CD14-positive monocyte (primary cell): ENCODE data around the gene TP73. TPM values are rescaled to one million over a fixed set of nuclear protein-coding genes. Genes with fewer than 3 reads are reported as not detected.

Source experiments
- DNase-seq, 3 donors: peaks; one replicate each; pipeline ENCODE4 v3.0.0-alpha.2; 2011 to 2022
- H2AFZ ChIP-seq: 2 replicates; pipeline ENCODE4 v1.6.0; 2012; ENCODE audit warnings: mild to moderate bottlenecking, low read depth, low read length, inconsistent platforms; ENCODE audit not compliant: insufficient read depth, poor library complexity, severe bottlenecking
- H3K27ac ChIP-seq, 2 donors: 1 replicate in 1 of 2; 2 replicates in 1 of 2; pipeline ENCODE4 v1.5.1; 2012 to 2013; ENCODE audit warnings: low read length in 2 of 2, control low read depth in 1 of 2, inconsistent platforms in 1 of 2, low read depth in 1 of 2, mild to moderate bottlenecking in 1 of 2
- H3K27me3 ChIP-seq, 2 donors: one replicate each; pipeline versions ENCODE4 v1.6.0 to v1.6.1; 2011 to 2013; ENCODE audit warnings: low read length in 2 of 2; ENCODE audit not compliant: control insufficient read depth in 2 of 2, insufficient read depth in 2 of 2
- H3K36me3 ChIP-seq, 2 donors: replicated peaks in 1 of 2; 1 replicate in 1 of 2; 2 replicates in 1 of 2; pipeline versions ENCODE4 v1.5.1 to v1.6.1; 2012 to 2013; ENCODE audit warnings: low read length in 2 of 2, control low read depth in 1 of 2, inconsistent platforms in 1 of 2, mild to moderate bottlenecking in 1 of 2; ENCODE audit not compliant: insufficient read depth in 2 of 2, control insufficient read depth in 1 of 2
- H3K4me1 ChIP-seq, 2 donors: 1 replicate in 1 of 2; 2 replicates in 1 of 2; pipeline versions ENCODE4 v1.5.1 to v1.6.1; 2012 to 2013; ENCODE audit warnings: low read length in 2 of 2, control low read depth in 1 of 2, inconsistent platforms in 1 of 2, mild to moderate bottlenecking in 1 of 2, moderate library complexity in 1 of 2; ENCODE audit not compliant: insufficient read depth in 2 of 2, control insufficient read depth in 1 of 2
- H3K4me2 ChIP-seq: replicated peaks from 2 replicates; pipeline ENCODE3; 2012; ENCODE audit warnings: low read length, moderate library complexity, mild to moderate bottlenecking; ENCODE audit not compliant: poor library complexity, severe bottlenecking; ENCODE audit errors: extremely low read depth
- H3K4me3 ChIP-seq, 3 experiments: fragments of 200-600 bp in 1 of 3; sonication (generic) in 1 of 3; replicated peaks in 1 of 3; 1 replicate in 2 of 3; 2 replicates in 1 of 3; pipeline ENCODE4 v1.5.1; 2011 to 2013; ENCODE audit warnings: low read length in 3 of 3, mild to moderate bottlenecking in 3 of 3, control low read depth in 2 of 3, low read depth in 2 of 3, inconsistent platforms in 1 of 3, moderate library complexity in 1 of 3
- H3K79me2 ChIP-seq: 2 replicates; pipeline ENCODE4 v1.6.0; 2012; ENCODE audit warnings: mild to moderate bottlenecking, control low read depth, inconsistent platforms, low read length, moderate library complexity; ENCODE audit not compliant: insufficient read depth
- H3K9ac ChIP-seq: 2 replicates; pipeline ENCODE4 v1.6.0; 2017; ENCODE audit warnings: low read length, mild to moderate bottlenecking; ENCODE audit not compliant: insufficient read depth, poor library complexity, severe bottlenecking
- H3K9me3 ChIP-seq, 2 donors: replicated peaks in 1 of 2; 1 replicate in 1 of 2; 2 replicates in 1 of 2; pipeline versions ENCODE4 v1.5.1 to v1.6.1; 2012 to 2013; ENCODE audit warnings: low read length in 2 of 2, control low read depth in 1 of 2; ENCODE audit not compliant: control insufficient read depth in 1 of 2, insufficient read depth in 1 of 2
- H4K20me1 ChIP-seq: 2 replicates; pipeline ENCODE4 v1.6.0; 2012; ENCODE audit warnings: mild to moderate bottlenecking, low read length, control low read depth, moderate library complexity; ENCODE audit not compliant: insufficient read depth
- H3K27ac Mint-ChIP-seq, 7 donors: one replicate each; pipeline ENCODE4 v1.8.0; 2020; ENCODE audit warnings: mild to moderate bottlenecking in 7 of 7, mixed read lengths in 7 of 7, moderate library complexity in 6 of 7, inconsistent platforms in 2 of 7
- H3K27me3 Mint-ChIP-seq, 3 donors: one replicate each; pipeline ENCODE4 v1.8.0; 2021 to 2022; ENCODE audit warnings: low read depth in 3 of 3, mild to moderate bottlenecking in 3 of 3, mixed read lengths in 3 of 3, moderate library complexity in 3 of 3, inconsistent platforms in 1 of 3
- H3K36me3 Mint-ChIP-seq, 2 donors: one replicate each; pipeline ENCODE4 v1.8.0; 2020; ENCODE audit warnings: mixed read lengths in 2 of 2, inconsistent platforms in 1 of 2, mild to moderate bottlenecking in 1 of 2
- H3K4me1 Mint-ChIP-seq: one replicate; pipeline ENCODE4 v1.8.0; 2020; ENCODE audit warnings: mild to moderate bottlenecking, mixed read lengths
- H3K4me3 Mint-ChIP-seq, 2 donors: one replicate each; pipeline ENCODE4 v1.8.0; 2020; ENCODE audit warnings: mild to moderate bottlenecking in 2 of 2, mixed read lengths in 2 of 2, moderate library complexity in 1 of 2
- H3K9me3 Mint-ChIP-seq, 7 donors: one replicate each; pipeline ENCODE4 v1.8.0; 2020 to 2022; ENCODE audit warnings: mixed read lengths in 7 of 7, mild to moderate bottlenecking in 6 of 7, moderate library complexity in 6 of 7, inconsistent platforms in 2 of 7
- WGBS: methylation state at CpG from one replicate; pipeline ENCODE4 v1.1.5; 2013; ENCODE audit warnings: missing lambda C conversion rate; ENCODE audit not compliant: insufficient coverage; 5-methylcytosine and 5-hydroxymethylcytosine counted together
- intact Hi-C, 2 donors: fragments of 100-400 bp; cut with micrococcal nuclease; formaldehyde crosslinking; loops; one replicate each; pipeline versions ENCODE4 v1.15.0 to v1.15.1; 2023
- polyA plus RNA-seq, 3 donors: library from polyadenylated mRNA; depleted of rRNA in 1 of 3; unstranded in 2 of 3; stranded (reverse) in 1 of 3; fragments of 300-500 nt in 2 of 3; fragments of >200 nt in 1 of 3; fragmentation: Illumina TruSeq in 2 of 3; gene quantifications; 1 replicate in 2 of 3; 2 replicates in 1 of 3; pipeline ENCODE4 v1.2.3, GENCODE V29; 2012 to 2021
- TF ChIP-seq, protein P1 (sequence below): fragments of 200-600 bp; IDR thresholded peaks from one replicate; pipeline ENCODE4 v1.8.0; 2022; ENCODE audit warnings: antibody characterized with exemption, mild to moderate bottlenecking

Gene TP73
- polyA plus RNA-seq, 3 donors, result 0.21 to 0.42 TPM; not detected in 1

DNA sequence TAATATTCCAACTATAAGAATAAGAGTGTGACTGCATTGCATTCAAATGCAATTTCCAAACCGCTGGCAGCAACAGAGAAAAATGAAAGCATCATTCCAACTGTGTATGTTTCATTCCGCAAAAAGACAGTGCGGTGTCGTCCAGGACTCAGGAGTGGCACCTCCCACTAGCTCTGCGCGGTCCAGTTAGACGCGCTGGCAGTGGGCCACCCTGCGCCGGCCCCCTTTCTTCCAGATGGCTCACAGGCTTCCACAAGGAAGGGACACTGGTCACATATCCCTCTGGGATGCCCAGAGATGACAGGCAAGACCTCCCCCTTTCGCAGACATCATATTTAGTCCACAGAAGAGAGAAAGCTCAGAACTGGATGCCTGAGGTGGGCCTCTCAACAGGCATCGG is 14.3 kb upstream of the TP73 start:
- Histone ChIP-seq H2AFZ (no peak overlapping the region), H3K9me3 (no peaks in the 10 kb centered on the region), H3K4me1 (no peaks in the 10 kb centered on the region), H4K20me1 (peaks cover 14% of the 10 kb centered on the region), H3K36me3 (peaks cover 82 to 99% of the 10 kb centered on the region in 2 donors), H3K4me2 (no peak overlapping the region), H3K27ac (no peak overlapping the region), H3K9ac (no peak overlapping the region), H3K79me2 (no peaks in the 10 kb centered on the region), H3K4me3 (no peak overlapping the region), H3K27me3 (no peaks in the 10 kb centered on the region)
- H3K36me3 Mint-ChIP-seq, result peaks cover 82 to 99% of the 10 kb centered on the region in 2 donors
- intact Hi-C loops, result no loop called here
- no peak overlapping the region for H3K4me3 Mint-ChIP-seq
- H3K9me3 Mint-ChIP-seq, result no peaks in the 10 kb centered on the region
- H3K27me3 Mint-ChIP-seq, result peaks cover 0 to 3% (median 0%) of the 10 kb centered on the region in 3 donors
- 96% methylated on average over 12 of the region's 12 CpGs for WGBS
- TF ChIP-seq, protein P1, sequence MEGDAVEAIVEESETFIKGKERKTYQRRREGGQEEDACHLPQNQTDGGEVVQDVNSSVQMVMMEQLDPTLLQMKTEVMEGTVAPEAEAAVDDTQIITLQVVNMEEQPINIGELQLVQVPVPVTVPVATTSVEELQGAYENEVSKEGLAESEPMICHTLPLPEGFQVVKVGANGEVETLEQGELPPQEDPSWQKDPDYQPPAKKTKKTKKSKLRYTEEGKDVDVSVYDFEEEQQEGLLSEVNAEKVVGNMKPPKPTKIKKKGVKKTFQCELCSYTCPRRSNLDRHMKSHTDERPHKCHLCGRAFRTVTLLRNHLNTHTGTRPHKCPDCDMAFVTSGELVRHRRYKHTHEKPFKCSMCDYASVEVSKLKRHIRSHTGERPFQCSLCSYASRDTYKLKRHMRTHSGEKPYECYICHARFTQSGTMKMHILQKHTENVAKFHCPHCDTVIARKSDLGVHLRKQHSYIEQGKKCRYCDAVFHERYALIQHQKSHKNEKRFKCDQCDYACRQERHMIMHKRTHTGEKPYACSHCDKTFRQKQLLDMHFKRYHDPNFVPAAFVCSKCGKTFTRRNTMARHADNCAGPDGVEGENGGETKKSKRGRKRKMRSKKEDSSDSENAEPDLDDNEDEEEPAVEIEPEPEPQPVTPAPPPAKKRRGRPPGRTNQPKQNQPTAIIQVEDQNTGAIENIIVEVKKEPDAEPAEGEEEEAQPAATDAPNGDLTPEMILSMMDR, result no peak
- no peak for DNase-seq
- H3K27ac Mint-ChIP-seq, result no peak overlapping the region
- H3K4me1 Mint-ChIP-seq, result no peaks in the 10 kb centered on the region

DNA sequence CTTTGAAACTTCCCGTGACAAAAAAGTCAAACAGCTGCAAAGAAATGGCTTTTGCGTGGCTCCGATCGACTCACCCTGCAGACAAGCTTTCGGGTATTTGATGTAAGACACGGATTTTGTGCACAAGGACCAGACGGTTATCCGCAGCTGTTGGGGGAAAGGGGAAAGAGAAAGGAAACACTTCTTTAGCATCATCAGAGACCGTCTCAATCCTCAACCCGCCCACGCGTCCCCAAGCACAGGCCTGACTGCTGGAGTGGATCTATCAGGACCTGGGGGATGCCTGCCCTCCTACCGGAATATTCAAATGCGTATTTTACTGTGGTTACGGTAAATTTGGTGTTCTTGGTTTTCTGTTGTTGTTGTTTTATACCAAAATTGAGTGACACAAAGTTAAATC is 13.6 kb upstream of the TP73 start:
- Histone ChIP-seq H4K20me1 (peaks cover 15% of the 10 kb centered on the region), H3K4me1 (no peaks in the 10 kb centered on the region), H3K36me3 (peaks cover 75 to 96% of the 10 kb centered on the region in 2 donors), H3K27me3 (no peaks in the 10 kb centered on the region), H2AFZ (no peak overlapping the region), H3K9ac (no peak overlapping the region), H3K4me2 (no peak overlapping the region), H3K9me3 (no peaks in the 10 kb centered on the region), H3K79me2 (no peaks in the 10 kb centered on the region), H3K4me3 (no peak overlapping the region), H3K27ac (no peak overlapping the region)
- Mint-ChIP-seq H3K27me3 (peaks cover 0 to 3% (median 0%) of the 10 kb centered on the region in 3 donors), H3K27ac (no peak overlapping the region), H3K4me1 (no peaks in the 10 kb centered on the region), H3K36me3 (peaks cover 77 to 95% of the 10 kb centered on the region in 2 donors), H3K9me3 (no peaks in the 10 kb centered on the region), H3K4me3 (no peak overlapping the region)
- TF ChIP-seq, protein P1, result no peak
- DNase-seq, result no peak
- intact Hi-C loops, result no loop called here
- 99% methylated on average over 13 of the region's 15 CpGs for WGBS
